IMR-90 (cell line): Measurements from ENCODE around the gene GCM1. TPM values are rescaled to one million over a fixed set of nuclear protein-coding genes. Genes with fewer than 3 reads are reported as not detected.

ENCODE experiments used
- ATAC-seq: fragments of 200-7000 bp; cut with Tn5 transposase; 2 replicates; pipeline ENCODE4 v1.9.1; 2020; ENCODE audit warnings: low read depth, mild to moderate bottlenecking, moderate library complexity
- BruUV-seq: library from RNA; stranded (reverse); fragments of 400-500 nt; replicated peaks from 2 replicates; lab custom pipeline; 2021; lab: Mats Ljungman, UMichigan
- CTCF ChIA-PET: fragments of 300-600 bp; formaldehyde crosslinking; extraction: SDS; loops from one replicate; lab custom pipeline; 2021; ENCODE audit warnings: antibody characterized with exemption; lab: Yijun Ruan, JAX
- POLR2A ChIA-PET: fragments of 300-600 bp; sonication (Branson Sonifier 250); formaldehyde crosslinking; loops from one replicate; lab custom pipeline; 2022; ENCODE audit warnings: antibody characterized with exemption; ENCODE audit not compliant: unreplicated experiment; lab: Charles Lee
- DNase-seq: peaks from one replicate; pipeline ENCODE4 v3.0.0; 2013
- H2AFZ ChIP-seq: replicated peaks from 2 replicates; pipeline ENCODE3; 2013; ENCODE audit warnings: low read length, mild to moderate bottlenecking; ENCODE audit not compliant: poor library complexity
- H2AK5ac ChIP-seq: 2 replicates; pipeline ENCODE4 v1.6.1; 2013; ENCODE audit warnings: low read depth, low read length, inconsistent platforms
- H2AK9ac ChIP-seq: replicated peaks from 2 replicates; pipeline ENCODE3; 2013; ENCODE audit warnings: mild to moderate bottlenecking, low read depth, low read length, moderate library complexity; ENCODE audit not compliant: poor library complexity
- H2BK120ac ChIP-seq: 2 replicates; pipeline ENCODE4 v1.6.1; 2013; ENCODE audit warnings: low read depth, low read length, inconsistent platforms
- H2BK15ac ChIP-seq: 3 replicates; pipeline ENCODE4 v1.6.1; 2013; ENCODE audit warnings: low read depth, low read length, inconsistent platforms
- H2BK20ac ChIP-seq: 2 replicates; pipeline ENCODE4 v1.6.1; 2013; ENCODE audit warnings: low read depth, mild to moderate bottlenecking, inconsistent platforms, low read length, moderate library complexity
- H2BK5ac ChIP-seq: 2 replicates; pipeline ENCODE4 v1.6.1; 2013; ENCODE audit warnings: mild to moderate bottlenecking, low read depth, low read length, inconsistent platforms; ENCODE audit not compliant: poor library complexity, severe bottlenecking
- H3K14ac ChIP-seq: replicated peaks from 2 replicates; pipeline ENCODE4 v1.6.1; 2013; ENCODE audit warnings: low read depth, low read length, inconsistent platforms
- H3K18ac ChIP-seq: 2 replicates; pipeline ENCODE4 v1.6.1; 2013; ENCODE audit warnings: low read depth, low read length, control low read depth
- H3K23ac ChIP-seq: 2 replicates; pipeline ENCODE4 v1.6.1; 2013; ENCODE audit warnings: low read depth, low read length, inconsistent platforms
- H3K27ac ChIP-seq: 2 replicates; pipeline ENCODE4 v1.5.1; 2013; ENCODE audit warnings: mild to moderate bottlenecking, control low read depth, low read length; ENCODE audit not compliant: insufficient read depth
- H3K27me3 ChIP-seq: 2 replicates; pipeline ENCODE4 v1.6.1; 2013; ENCODE audit warnings: low read length; ENCODE audit not compliant: control insufficient read depth, insufficient read depth
- H3K36me3 ChIP-seq: 2 replicates; pipeline ENCODE4 v1.6.1; 2013; ENCODE audit warnings: low read length, mixed read lengths; ENCODE audit not compliant: control insufficient read depth, insufficient read depth
- H3K4ac ChIP-seq: 2 replicates; pipeline ENCODE4 v1.6.1; 2013; ENCODE audit warnings: low read depth, low read length, inconsistent platforms
- H3K4me1 ChIP-seq: 2 replicates; pipeline ENCODE4 v1.6.1; 2013; ENCODE audit warnings: low read length, mixed read lengths; ENCODE audit not compliant: control insufficient read depth, insufficient read depth
- H3K4me2 ChIP-seq: 2 replicates; pipeline ENCODE4 v1.6.1; 2013; ENCODE audit warnings: low read depth, mild to moderate bottlenecking, control low read depth, low read length, moderate library complexity
- H3K4me3 ChIP-seq: 2 replicates; pipeline ENCODE4 v1.5.1; 2013; ENCODE audit warnings: low read depth, mild to moderate bottlenecking, control low read depth, low read length, moderate library complexity; ENCODE audit not compliant: insufficient read depth
- H3K56ac ChIP-seq: 2 replicates; pipeline ENCODE4 v1.6.1; 2013; ENCODE audit warnings: low read length, inconsistent platforms; ENCODE audit not compliant: insufficient read depth; ENCODE audit errors: extremely low read depth
- H3K79me1 ChIP-seq, 2 experiments: 2 replicates each; pipeline ENCODE4 v1.6.1; 2013; ENCODE audit warnings: low read length in 2 of 2, inconsistent platforms in 1 of 2, low read depth in 1 of 2
- H3K9ac ChIP-seq: 2 replicates; pipeline ENCODE4 v1.6.1; 2013; ENCODE audit warnings: low read depth, low read length, control low read depth
- H3K9me1 ChIP-seq: 2 replicates; pipeline ENCODE4 v1.6.1; 2013; ENCODE audit warnings: low read length, inconsistent platforms; ENCODE audit not compliant: insufficient read depth
- H3K9me3 ChIP-seq: 2 replicates; pipeline ENCODE4 v1.6.1; 2013; ENCODE audit warnings: low read length; ENCODE audit not compliant: control insufficient read depth, insufficient read depth
- H4K20me1 ChIP-seq: 2 replicates; pipeline ENCODE4 v1.6.1; 2013; ENCODE audit warnings: low read length, inconsistent platforms; ENCODE audit not compliant: insufficient read depth
- H4K5ac ChIP-seq: 2 replicates; pipeline ENCODE4 v1.6.1; 2013; ENCODE audit warnings: mild to moderate bottlenecking, low read depth, low read length, control low read depth
- H4K8ac ChIP-seq, 2 experiments: 2 replicates each; pipeline ENCODE4 v1.6.1; 2013; ENCODE audit warnings: low read depth in 2 of 2, low read length in 2 of 2, control low read depth in 1 of 2, inconsistent platforms in 1 of 2
- H4K91ac ChIP-seq: 2 replicates; pipeline ENCODE4 v1.6.1; 2013; ENCODE audit warnings: low read depth, low read length, inconsistent platforms; ENCODE audit not compliant: insufficient read depth
- CEBPB ChIP-seq: IDR thresholded peaks from 2 replicates; pipeline ENCODE4 v1.6.1; 2012; ENCODE audit warnings: low read depth, low read length, improper control_type of control experiment
- CHD1 ChIP-seq: IDR thresholded peaks from 2 replicates; pipeline ENCODE4 v1.6.1; 2012; ENCODE audit warnings: low read depth, low read length, improper control_type of control experiment
- CTCF ChIP-seq: conservative IDR thresholded peaks from 2 replicates; pipeline ENCODE4 v1.5.1; 2012; ENCODE audit warnings: mild to moderate bottlenecking, low read depth, low read length, improper control_type of control experiment
- ELK1 ChIP-seq: fragments of 150-350 bp; IDR thresholded peaks from 2 replicates; pipeline ENCODE4 v1.6.1; 2016; ENCODE audit warnings: low read depth, mild to moderate bottlenecking, low read length, moderate library complexity, borderline replicate concordance
- MAFK ChIP-seq: IDR thresholded peaks from 2 replicates; pipeline ENCODE4 v1.6.1; 2012; ENCODE audit warnings: low read depth, low read length, improper control_type of control experiment
- MXI1 ChIP-seq: IDR thresholded peaks from 2 replicates; pipeline ENCODE4 v1.6.1; 2012; ENCODE audit warnings: low read depth, mild to moderate bottlenecking, low read length, moderate library complexity, borderline replicate concordance
- NFE2L2 ChIP-seq: fragments of 150-350 bp; IDR thresholded peaks from 2 replicates; pipeline ENCODE4 v1.6.1; 2016; ENCODE audit warnings: low read depth, mild to moderate bottlenecking, low read length
- POLR2A ChIP-seq: IDR thresholded peaks from 2 replicates; pipeline ENCODE4 v1.6.1; 2012; ENCODE audit warnings: mild to moderate bottlenecking, low read depth, low read length
- RAD21 ChIP-seq: IDR thresholded peaks from 2 replicates; pipeline ENCODE4 v1.6.1; 2012; ENCODE audit warnings: low read length, improper control_type of control experiment
- RCOR1 ChIP-seq: IDR thresholded peaks from 2 replicates; pipeline ENCODE4 v1.6.1; 2012; ENCODE audit warnings: mild to moderate bottlenecking, low read length, improper control_type of control experiment; ENCODE audit not compliant: insufficient replicate concordance
- USF2 ChIP-seq: fragments of 150-350 bp; IDR thresholded peaks from 2 replicates; pipeline ENCODE4 v1.6.1; 2017; ENCODE audit warnings: mild to moderate bottlenecking, antibody characterized with exemption, low read length, low read depth
- WGBS, 2 experiments: methylation state at CpG; one replicate each; pipeline versions ENCODE4 v1.1.5 to v1.1.7; 2013; ENCODE audit warnings: missing lambda C conversion rate in 2 of 2; ENCODE audit not compliant: insufficient read length in 1 of 2; ENCODE audit errors: extremely low coverage in 2 of 2; 5-methylcytosine and 5-hydroxymethylcytosine counted together
- dilution Hi-C: fragments of 300-500 bp; cut with HindIII; formaldehyde crosslinking; loops from one replicate; pipeline ENCODE4 v1.14.3; 2018; ENCODE audit warnings: low sequenced_read_pairs; ENCODE audit not compliant: unreplicated experiment
- in situ Hi-C: fragments of 300-500 bp; cut with MboI; formaldehyde crosslinking; loops from 3 replicates; pipeline ENCODE4 v1.14.3; 2019; ENCODE audit warnings: low sequenced_read_pairs, inconsistent platforms, mixed read lengths
- intact Hi-C: fragments of 100-400 bp; cut with micrococcal nuclease; formaldehyde crosslinking; loops from 2 replicates; pipeline ENCODE4 v1.10.0; 2022
- polyA plus RNA-seq, 3 experiments: library from polyadenylated mRNA; depleted of rRNA; stranded (reverse); fragments of >200 nt; gene quantifications; 2 replicates each; pipeline ENCODE4 v1.2.3, GENCODE V29; 2012; ENCODE audit warnings: low replicate concordance in 1 of 3
- total RNA-seq: library from RNA; depleted of rRNA; stranded (reverse); fragments of >200 nt; gene quantifications from 2 replicates; pipeline ENCODE4 v1.2.3, GENCODE V29; 2012

The GCM1 gene
- total and polyA plus RNA-seq, 2 of the 4 experiments (the other 2 are of a cell fraction): not detected

GRCh38 chr6:53109612-53110011 lies 39.0 kb downstream of the GCM1 start:
- no peak overlapping the region for H3K9ac ChIP-seq

More at GRCh38 chr6:53109612-53110011, 39.0 kb downstream of the GCM1 start:
- Histone ChIP-seq H3K14ac (no peak overlapping the region), H3K56ac (no peak overlapping the region), H2AK9ac (no peak overlapping the region), H4K5ac (no peak overlapping the region), H2BK15ac (no peak overlapping the region), H3K4me1 (peaks cover 2% of the 10 kb centered on the region), H2AK5ac (no peak overlapping the region), H3K79me1 (no peaks in the 10 kb centered on the region), H4K91ac (no peak overlapping the region), H4K20me1 (no peaks in the 10 kb centered on the region), H3K27ac (no peak overlapping the region), H2AFZ (no peak overlapping the region), H2BK20ac (no peak overlapping the region), H3K27me3 (peaks cover 13% of the 10 kb centered on the region), H3K4me2 (no peak overlapping the region), H3K18ac (no peak overlapping the region), H2BK120ac (no peak overlapping the region), H3K4me3 (no peak overlapping the region), H4K8ac (no peak overlapping the region), H3K9me1 (peaks cover 2% of the 10 kb centered on the region; the same call in 1 of the 2 replicates), H3K36me3 (no peaks in the 10 kb centered on the region), H3K4ac (no peak overlapping the region), H3K23ac (no peak overlapping the region), H2BK5ac (no peak overlapping the region), H3K9me3 (no peaks in the 10 kb centered on the region)
- in situ Hi-C loops (no loop called here), dilution Hi-C loops (no loop called here), intact Hi-C loops (no loop called here)
- 100% methylated on average over 1 of the region's 2 CpGs; no CpG with 5 or more reads in 1 of the 2 experiments for whole genome bisulfite sequencing, 2 experiments
- POLR2A ChIA-PET: no interaction called here
- DNase-seq: no peak
- no peak for ATAC-seq
- TF ChIP-seq CTCF: no peak
- no peak for TF ChIP-seq MAFK
- TF ChIP-seq USF2: no peak
- TF ChIP-seq POLR2A: no peak
- no peak for TF ChIP-seq RAD21
- TF ChIP-seq CEBPB: no peak
- TF ChIP-seq MXI1: no peak
- no peak for TF ChIP-seq NFE2L2
- no peak for TF ChIP-seq ELK1
- TF ChIP-seq CHD1: no peak
- no peak for TF ChIP-seq RCOR1
- CTCF ChIA-PET: no interaction called here
- BruUV-seq: no TSS peak
